HG03457 (cell line): ENCODE results near the gene RAB30.
"Not testable (repeated sequence)": the region's sequence is repeated elsewhere in the genome, so short reads cannot be mapped to it uniquely, and the experiment has no call there.

Source experiments
- ATAC-seq: cut with Tn5 transposase; IDR thresholded peaks from one replicate; pipeline ENCODE4 v1.9.1; 2021; ENCODE audit warnings: moderate number of reproducible peaks; ENCODE audit not compliant: unreplicated experiment

Gene RAB30

GRCh38 chr11:82988936-82989627 lies 82.6 kb downstream of the RAB30 start:
- no peak for ATAC-seq

DNA sequence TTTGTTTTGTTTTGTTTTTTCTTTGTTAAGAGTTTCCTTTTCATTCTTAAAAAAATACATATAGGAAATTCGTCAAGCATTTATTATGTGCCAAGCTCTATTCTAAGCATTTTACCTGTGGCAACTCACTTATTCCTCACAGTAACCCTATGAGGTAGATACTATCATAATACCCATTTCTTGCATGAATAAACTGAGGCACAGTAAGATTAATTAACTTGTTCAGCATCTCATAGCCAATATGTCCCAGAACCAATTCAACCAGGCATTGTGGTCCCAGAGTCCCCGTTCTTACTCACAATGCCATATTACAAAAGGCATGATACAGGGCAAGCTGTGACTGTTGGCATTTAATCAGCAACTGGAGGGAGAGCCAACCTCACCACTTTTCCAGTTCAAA lies 83.7 kb downstream of the RAB30 start:
- no peak for ATAC-seq

GRCh38 chr11:82986446-82986845 lies 85.3 kb downstream of the RAB30 start:
- ATAC-seq: no peak

DNA sequence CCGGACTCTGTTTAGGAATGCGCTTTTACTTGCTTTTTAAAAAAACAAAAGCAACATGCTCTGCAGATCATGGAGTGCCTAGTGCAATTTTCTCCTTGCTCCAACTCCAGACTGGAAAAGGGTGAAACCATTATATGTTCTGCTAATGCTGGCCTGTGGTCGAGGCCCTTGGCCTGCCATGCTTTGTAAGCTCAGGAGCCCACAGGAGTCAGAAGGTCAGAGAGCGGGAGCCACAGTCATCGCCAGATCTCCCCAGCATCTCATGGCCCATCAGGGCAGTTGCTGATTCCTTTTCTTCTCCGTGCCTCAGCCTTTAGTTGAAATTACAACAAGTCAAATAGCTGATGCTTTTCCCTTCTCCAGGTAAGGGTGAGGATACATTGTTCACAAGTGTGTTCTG lies 89.8 kb downstream of the RAB30 start:
- no peak for ATAC-seq

DNA sequence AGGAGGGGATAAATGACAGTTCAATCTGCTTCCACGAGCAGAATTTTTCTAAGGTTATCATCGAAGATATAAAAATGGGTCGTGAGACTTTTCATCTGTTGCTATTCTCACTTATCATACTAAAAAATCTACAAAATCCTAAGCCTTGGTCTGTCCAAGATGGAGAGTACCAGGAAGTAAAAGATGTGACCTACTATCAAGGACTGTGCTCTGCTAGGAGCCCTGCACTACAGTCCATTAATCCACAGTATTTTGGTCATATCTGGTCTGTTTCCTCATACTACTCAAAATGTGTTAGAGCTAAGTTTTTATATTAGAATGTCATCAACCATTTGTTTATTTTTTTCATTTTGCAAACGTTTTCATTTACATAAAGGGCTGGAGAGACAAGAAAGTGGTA lies 90.8 kb downstream of the RAB30 start:
- no peak for ATAC-seq

- no peak for ATAC-seq
Measured at GRCh38 chr11:82980292-82980691, 91.4 kb downstream of the RAB30 start.

GRCh38 chr11:82979824-82980223 lies 91.9 kb downstream of the RAB30 start:
- ATAC-seq: no peak

GRCh38 chr11:82978422-82979099 lies 93.1 kb downstream of the RAB30 start:
- no peak for ATAC-seq

GRCh38 chr11:82976786-82977185 lies 94.9 kb downstream of the RAB30 start:
- no peak for ATAC-seq

DNA sequence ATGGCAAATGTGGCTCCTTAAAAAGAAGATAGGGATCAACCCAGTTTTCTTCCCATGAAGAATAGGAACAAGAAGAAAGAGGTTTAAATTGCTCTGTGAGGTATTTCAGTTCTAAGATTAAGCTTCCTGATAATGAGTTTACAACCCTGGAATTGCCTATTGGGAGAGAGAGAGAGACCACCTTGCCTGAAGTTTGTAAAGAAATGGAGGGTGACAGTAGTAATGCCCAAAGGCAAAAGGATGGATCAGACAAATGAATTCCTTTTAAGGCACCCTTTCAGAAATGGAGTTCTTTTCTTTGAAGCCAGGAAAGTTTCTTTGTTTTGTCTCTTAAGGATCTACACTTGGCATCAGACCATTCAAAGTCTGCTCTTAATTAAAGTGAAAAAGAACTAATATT lies 95.8 kb downstream of the RAB30 start:
- ATAC-seq: no peak

GRCh38 chr11:82974851-82975250 lies 96.8 kb downstream of the RAB30 start:
- ATAC-seq: no peak

DNA sequence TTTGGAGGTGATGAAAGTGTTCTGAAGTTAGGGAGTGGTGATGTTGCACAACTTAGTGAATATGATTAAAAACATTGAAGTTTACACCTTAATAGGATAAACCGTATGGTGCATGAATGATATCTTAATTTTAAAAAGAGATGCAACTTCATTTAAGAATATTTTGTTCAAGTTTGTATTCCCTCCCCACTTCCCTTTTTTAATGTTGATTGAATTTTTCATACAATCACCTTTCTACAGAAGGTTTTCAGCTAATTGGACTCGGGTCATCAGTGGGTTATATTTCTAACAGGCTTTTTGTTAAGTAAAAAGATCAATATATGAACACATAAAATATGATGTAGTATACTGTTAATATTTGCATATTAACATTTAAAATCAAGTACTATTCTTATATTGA lies 97.6 kb downstream of the RAB30 start:
- no peak for ATAC-seq

GRCh38 chr11:82972103-82972502 lies 99.6 kb downstream of the RAB30 start:
- ATAC-seq: no peak

DNA sequence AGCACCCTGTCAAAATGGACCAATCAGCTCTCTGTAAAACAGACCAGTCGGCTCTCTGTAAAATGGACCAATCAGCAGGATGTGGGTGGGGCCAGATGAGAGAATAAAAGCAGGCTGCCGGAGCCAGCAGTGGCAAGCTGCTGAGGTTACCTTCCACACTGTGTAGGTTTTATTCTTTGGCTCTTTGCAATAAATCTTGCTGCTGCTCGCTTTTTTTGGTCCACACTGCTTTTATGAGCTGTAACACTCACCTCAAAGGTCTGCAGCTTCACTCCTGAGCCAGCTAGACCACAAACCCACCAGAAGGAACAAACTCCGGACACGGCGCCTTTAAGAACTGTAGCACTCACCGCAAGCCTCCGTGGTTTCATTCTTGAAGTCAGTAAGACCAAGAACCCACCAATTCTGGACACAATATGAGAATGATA lies 100.2 kb downstream of the RAB30 start:
- peak; percentile 32 for ATAC-seq

- ATAC-seq: not testable (repeated sequence)
Measured at GRCh38 chr11:82970507-82971083, 101.1 kb downstream of the RAB30 start.

GRCh38 chr11:82969811-82970210 lies 101.9 kb downstream of the RAB30 start:
- peak; percentile 91 for ATAC-seq

GRCh38 chr11:82967381-82967780 lies 104.3 kb downstream of the RAB30 start:
- ATAC-seq: no peak

DNA sequence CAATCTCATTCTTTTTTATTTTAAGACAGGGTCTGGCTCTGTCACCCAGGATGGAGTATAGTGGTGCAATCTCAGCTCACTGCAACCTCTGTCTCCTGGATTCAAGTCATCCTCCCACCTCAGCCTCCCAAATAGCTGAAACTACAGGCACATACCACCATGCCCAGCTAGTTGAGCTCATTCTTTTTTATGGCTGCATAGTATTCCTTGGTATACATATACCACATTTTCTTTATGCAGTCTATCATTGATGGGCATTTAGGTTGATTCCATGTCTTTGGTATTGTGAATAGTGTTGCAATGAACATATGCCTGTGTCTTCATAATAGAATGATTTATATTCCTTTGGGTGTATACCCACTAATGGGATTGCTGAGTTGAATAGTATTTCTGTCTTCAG lies 109.7 kb downstream of the RAB30 start:
- ATAC-seq: not testable (repeated sequence)

- ATAC-seq: peak; percentile 10
Measured at GRCh38 chr11:82960779-82961143, 110.9 kb downstream of the RAB30 start.

- peak; percentile 75 for ATAC-seq
Measured at GRCh38 chr11:82959987-82960778, 111.5 kb downstream of the RAB30 start.

DNA sequence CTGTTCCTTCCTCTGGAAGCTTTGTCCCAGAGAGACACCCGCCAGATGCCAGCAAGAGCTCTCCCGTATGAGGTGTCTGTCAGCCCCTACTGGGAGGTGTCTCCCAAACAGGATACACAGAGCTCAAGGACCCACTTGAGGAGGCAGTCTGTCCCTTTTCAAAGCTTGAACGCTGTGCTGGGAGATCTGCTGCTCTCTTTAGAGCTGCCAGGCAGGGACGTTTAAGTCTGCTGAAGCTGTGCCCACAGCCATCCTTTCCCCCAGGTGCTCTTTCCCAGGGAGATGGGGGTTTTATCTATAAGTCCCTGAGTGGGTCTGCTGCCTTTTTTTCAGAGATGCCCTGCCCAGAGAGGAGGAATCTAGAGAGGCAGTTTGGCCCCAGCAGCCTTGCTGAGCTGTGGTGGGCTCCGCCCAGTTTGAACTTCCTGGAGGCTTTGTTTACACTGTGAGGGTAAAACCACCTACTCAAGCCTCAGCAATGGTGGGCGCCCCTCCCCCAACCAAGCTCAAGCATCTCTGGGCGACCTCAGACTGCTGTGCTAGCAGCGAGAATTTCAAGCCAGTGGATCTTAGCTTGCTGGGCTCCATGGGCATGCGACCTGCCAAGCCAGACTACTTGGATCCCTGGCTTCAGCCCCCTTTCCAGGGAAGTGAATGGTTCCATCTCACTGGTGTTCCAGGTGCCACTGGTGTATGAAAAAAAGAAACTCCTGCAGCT lies 115.8 kb downstream of the RAB30 start:
- not testable (repeated sequence) for ATAC-seq
